Lower leg skin (tissue), 4 donors: ENCODE results near the gene TMTC1. TPM values are rescaled to one million over a fixed set of nuclear protein-coding genes. Genes with fewer than 3 reads are reported as not detected.

Source experiments
- DNase-seq, 2 donors: peaks; one replicate each; pipeline ENCODE4 v3.0.0-alpha.2; 2019; ENCODE audit warnings: low spot score in 2 of 2
- H3K4me3 ChIP-seq: fragments of 200-600 bp; sonication (generic); 2 replicates; pipeline ENCODE4 v1.5.1; 2017; ENCODE audit warnings: mild to moderate bottlenecking, low read depth; ENCODE audit not compliant: poor library complexity, severe bottlenecking
- CTCF ChIP-seq, 3 donors: fragments of 450-650 bp; IDR thresholded peaks; one replicate each; pipeline ENCODE4 v1.5.1; 2016; ENCODE audit warnings: antibody characterized with exemption in 3 of 3, mild to moderate bottlenecking in 3 of 3, moderate library complexity in 2 of 3
- POLR2A ChIP-seq, 2 donors: fragments of 450-650 bp; IDR thresholded peaks; one replicate each; pipeline ENCODE4 v1.6.1; 2016 to 2017; ENCODE audit warnings: antibody characterized with exemption in 2 of 2, mild to moderate bottlenecking in 1 of 2, moderate library complexity in 1 of 2
- WGBS, 2 donors: methylation state at CpG; one replicate each; pipeline ENCODE4 v1.1.5; 2018; 5-methylcytosine and 5-hydroxymethylcytosine counted together
- intact Hi-C: fragments of 100-400 bp; cut with DNase I; formaldehyde crosslinking; loops from one replicate; pipeline ENCODE4 v1.15.0; 2023; ENCODE audit warnings: low total_unique reads
- total RNA-seq, 4 donors: library from RNA; depleted of rRNA; stranded (reverse); fragments of >200 nt; gene quantifications; one replicate each; pipeline ENCODE4 v1.1.0, GENCODE V29; 2016

The TMTC1 gene
- total RNA-seq, 4 donors from 2014 or later: 14.1 to 38.2 (median 18.5) TPM

GRCh38 chr12:29627221-29627620 is 156.5 kb downstream of the TMTC1 start:
- WGBS, 2 donors: 79 to 81% methylated on average over 1 of the region's 1 CpG
- no peak overlapping the region for H3K4me3 ChIP-seq
- no peak for TF ChIP-seq CTCF (IDR thresholded peaks at IDR 0.05)
- no peak for TF ChIP-seq POLR2A (IDR thresholded peaks at IDR 0.05)
- intact Hi-C loops: no loop called here
- no peak for DNase-seq

GRCh38 chr12:29625359-29625953 is 158.3 kb downstream of the TMTC1 start:
- 41 to 51% methylated on average over 2 of the region's 2 CpGs for WGBS, 2 donors
- TF ChIP-seq CTCF (IDR thresholded peaks at IDR 0.05) (no peak), POLR2A (IDR thresholded peaks at IDR 0.05) (no peak)
- no peak for DNase-seq

GRCh38 chr12:29622251-29622650 is 161.5 kb downstream of the TMTC1 start:
- intact Hi-C loops: no loop called here
- no peak for DNase-seq
- no peak overlapping the region for H3K4me3 ChIP-seq
- TF ChIP-seq CTCF (IDR thresholded peaks at IDR 0.05) (no peak), POLR2A (IDR thresholded peaks at IDR 0.05) (no peak)
- 86 to 94% methylated on average over 1 of the region's 1 CpG for WGBS, 2 donors

More at GRCh38 chr12:29625359-29625953, 158.3 kb downstream of the TMTC1 start:
- no peak overlapping the region for H3K4me3 ChIP-seq
- intact Hi-C loops: no loop called here

- intact Hi-C loops: no loop called here
- no peak for DNase-seq
- TF ChIP-seq CTCF (IDR thresholded peaks at IDR 0.05) (no peak), POLR2A (IDR thresholded peaks at IDR 0.05) (no peak)
- no peak overlapping the region for H3K4me3 ChIP-seq
- 97 to 100% methylated on average over 1 of the region's 1 CpG for WGBS, 2 donors
Observed at GRCh38 chr12:29620030-29620429, 163.7 kb downstream of the TMTC1 start.

- intact Hi-C loops: no loop called here
- no peak for TF ChIP-seq POLR2A (IDR thresholded peaks at IDR 0.05)
- TF ChIP-seq CTCF (IDR thresholded peaks at IDR 0.05): no peak
- WGBS, 2 donors: 65 to 83% methylated on average over 1 of the region's 1 CpG
- no peak overlapping the region for H3K4me3 ChIP-seq
- DNase-seq: no peak
Observed at GRCh38 chr12:29617407-29617803, 166.3 kb downstream of the TMTC1 start.
